Measurements from ENCODE around the gene MAPKAP1.
"Not testable (repeated sequence)": the region's sequence is repeated elsewhere in the genome, so short reads cannot be mapped to it uniquely, and the experiment has no call there.

MAPKAP1 gene

GRCh38 chr9:125404733-125405132 is 302.3 kb downstream of the MAPKAP1 start:
- TF ChIP-seq ZFX (IDR thresholded peaks at IDR 0.05; ENCODE audit: borderline replicate concordance): no peak
- no peak for TF ChIP-seq CTCF (IDR thresholded peaks at IDR 0.05)
- no peak overlapping the region for H3K27ac ChIP-seq

- H3K27ac ChIP-seq: no peak overlapping the region
- no peak for TF ChIP-seq ZFX (IDR thresholded peaks at IDR 0.05; ENCODE audit: borderline replicate concordance)
- no peak for TF ChIP-seq CTCF (IDR thresholded peaks at IDR 0.05)
Observed at GRCh38 chr9:125400725-125401716, 306.0 kb downstream of the MAPKAP1 start.

GRCh38 chr9:125400232-125400631 is 306.8 kb downstream of the MAPKAP1 start:
- not testable (repeated sequence) for H3K27ac ChIP-seq

GRCh38 chr9:125399666-125400065 is 307.3 kb downstream of the MAPKAP1 start:
- no peak overlapping the region for H3K27ac ChIP-seq
- TF ChIP-seq ZFX (IDR thresholded peaks at IDR 0.05; ENCODE audit: borderline replicate concordance): no peak
- TF ChIP-seq CTCF (IDR thresholded peaks at IDR 0.05): no peak

GRCh38 chr9:125399165-125399564 is 307.8 kb downstream of the MAPKAP1 start:
- no peak for TF ChIP-seq CTCF (IDR thresholded peaks at IDR 0.05)
- TF ChIP-seq ZFX (IDR thresholded peaks at IDR 0.05; ENCODE audit: borderline replicate concordance): no peak
- H3K27ac ChIP-seq: no peak overlapping the region

GRCh38 chr9:125398243-125398642 is 308.8 kb downstream of the MAPKAP1 start:
- no peak overlapping the region for H3K27ac ChIP-seq
- no peak for TF ChIP-seq CTCF (IDR thresholded peaks at IDR 0.05)
- TF ChIP-seq ZFX (IDR thresholded peaks at IDR 0.05; ENCODE audit: borderline replicate concordance): no peak

- no peak for TF ChIP-seq ZFX (IDR thresholded peaks at IDR 0.05; ENCODE audit: borderline replicate concordance)
- no peak for TF ChIP-seq CTCF (IDR thresholded peaks at IDR 0.05)
- H3K27ac ChIP-seq: no peak overlapping the region
Observed at GRCh38 chr9:125397736-125398135, 309.3 kb downstream of the MAPKAP1 start.

All from 22Rv1 (cell line).